H1 (cell line): ENCODE measurements around the gene VAMP2. TPM values are rescaled to one million over a fixed set of nuclear protein-coding genes. Genes with fewer than 3 reads are reported as not detected.

Experiments used
- CTCF ChIA-PET: fragments of 300-600 bp; sonication (Branson Sonifier 250); formaldehyde crosslinking; loops from one replicate; lab custom pipeline; 2021; ENCODE audit not compliant: partially characterized antibody; lab: Charles Lee
- POLR2A ChIA-PET: fragments of 300-600 bp; sonication (Branson Sonifier 250); formaldehyde crosslinking; loops from one replicate; lab custom pipeline; 2021; ENCODE audit warnings: inconsistent platforms; ENCODE audit not compliant: partially characterized antibody; lab: Charles Lee
- DNase-seq, 2 experiments: peaks; one replicate each; pipeline versions ENCODE4 v3.0.0 to v3.0.0-alpha.2; 2010 to 2022; ENCODE audit warnings: low spot score in 2 of 2, low read depth in 1 of 2, mixed read lengths in 1 of 2
- FAIRE-seq: peaks from 2 replicates; lab custom pipeline; 2011; peaks lifted over from hg19 to GRCh38; lab: Jason Lieb, UNC
- H2AFZ ChIP-seq: 2 replicates; pipeline ENCODE4 v1.8.1; 2012; ENCODE audit warnings: low read length, inconsistent platforms
- H2AK5ac ChIP-seq: 2 replicates; pipeline ENCODE4 v1.6.1; 2013; ENCODE audit warnings: low read depth, low read length
- H2BK120ac ChIP-seq: replicated peaks from 2 replicates; pipeline ENCODE3; 2013; ENCODE audit warnings: low read depth, low read length, inconsistent platforms
- H2BK12ac ChIP-seq: 2 replicates; pipeline ENCODE4 v1.6.1; 2013; ENCODE audit warnings: low read depth, low read length
- H2BK15ac ChIP-seq: 2 replicates; pipeline ENCODE4 v1.6.1; 2013; ENCODE audit warnings: low read length
- H2BK20ac ChIP-seq: 2 replicates; pipeline ENCODE4 v1.6.1; 2013; ENCODE audit warnings: low read length
- H2BK5ac ChIP-seq: 2 replicates; pipeline ENCODE4 v1.6.1; 2013; ENCODE audit warnings: low read depth, low read length
- H3K14ac ChIP-seq: 2 replicates; pipeline ENCODE4 v1.6.1; 2013; ENCODE audit warnings: inconsistent platforms; ENCODE audit not compliant: insufficient read length
- H3K18ac ChIP-seq: 2 replicates; pipeline ENCODE4 v1.6.1; 2013; ENCODE audit warnings: low read length; ENCODE audit errors: extremely low read depth
- H3K23ac ChIP-seq: 2 replicates; pipeline ENCODE4 v1.6.1; 2013; ENCODE audit warnings: inconsistent platforms; ENCODE audit not compliant: insufficient read length
- H3K23me2 ChIP-seq: 2 replicates; pipeline ENCODE4 v1.6.1; 2013; ENCODE audit warnings: low read depth, low read length
- H3K27ac ChIP-seq: 2 replicates; pipeline ENCODE4 v1.6.1; 2011; ENCODE audit warnings: low read depth, low read length, inconsistent platforms
- H3K27me3 ChIP-seq, 4 experiments: replicated peaks in 1 of 4; 1 replicate in 1 of 4; 2 replicates in 3 of 4; pipeline versions ENCODE4 v1.6.1 to v1.8.1; 2011 to 2013; ENCODE audit warnings: low read length in 3 of 4, mild to moderate bottlenecking in 3 of 4, inconsistent platforms in 2 of 4, mixed read lengths in 2 of 4, moderate library complexity in 1 of 4; ENCODE audit not compliant: control insufficient read depth in 3 of 4, insufficient read depth in 3 of 4; ENCODE audit errors: extremely low read depth in 1 of 4
- H3K36me3 ChIP-seq, 4 experiments: 2 replicates each; pipeline versions ENCODE4 v1.6.1 to v1.8.1; 2011 to 2013; ENCODE audit warnings: mild to moderate bottlenecking in 4 of 4, low read length in 3 of 4, moderate library complexity in 2 of 4, control low read depth in 1 of 4, inconsistent platforms in 1 of 4; ENCODE audit not compliant: insufficient read depth in 4 of 4, control insufficient read depth in 2 of 4
- H3K4ac ChIP-seq: replicated peaks from 2 replicates; pipeline ENCODE3; 2013; ENCODE audit warnings: low read length, low read depth, mixed read lengths, inconsistent platforms; ENCODE audit not compliant: insufficient read length
- H3K4me1 ChIP-seq, 4 experiments: replicated peaks in 1 of 4; 1 replicate in 1 of 4; 2 replicates in 3 of 4; pipeline versions ENCODE4 v1.6.1 to v1.8.1; 2011 to 2013; ENCODE audit warnings: low read length in 3 of 4, inconsistent platforms in 2 of 4, mixed read lengths in 1 of 4; ENCODE audit not compliant: insufficient read depth in 4 of 4, control insufficient read depth in 3 of 4
- H3K4me2 ChIP-seq, 2 experiments: 2 replicates each; pipeline versions ENCODE4 v1.6.1 to v1.8.1; 2011 to 2013; ENCODE audit warnings: low read depth in 2 of 2, low read length in 2 of 2, control low read depth in 1 of 2, inconsistent platforms in 1 of 2, mild to moderate bottlenecking in 1 of 2; ENCODE audit not compliant: insufficient read depth in 1 of 2
- H3K4me3 ChIP-seq, 4 experiments: fragments of 200-600, 300-600 bp in 1 of 4; sonication (generic), shearing (Covaris generic), sonication (Bioruptor Twin) in 1 of 4; 2 replicates each; pipeline versions ENCODE4 v1.5.1 to v1.8.1; 2011 to 2016; ENCODE audit warnings: low read length in 4 of 4, low read depth in 3 of 4, control low read depth in 2 of 4, inconsistent platforms in 2 of 4, mild to moderate bottlenecking in 2 of 4, mixed read lengths in 1 of 4, moderate library complexity in 1 of 4; ENCODE audit not compliant: insufficient read depth in 2 of 4; ENCODE audit errors: extremely low read depth in 1 of 4
- H3K56ac ChIP-seq: replicated peaks from 2 replicates; pipeline ENCODE3; 2013; ENCODE audit warnings: low read depth, mild to moderate bottlenecking, mixed read lengths, low read length, inconsistent platforms; ENCODE audit not compliant: insufficient read length
- H3K79me1 ChIP-seq: 2 replicates; pipeline ENCODE4 v1.6.1; 2013; ENCODE audit warnings: low read depth, low read length, control low read depth
- H3K79me2 ChIP-seq, 2 experiments: 2 replicates each; pipeline versions ENCODE4 v1.6.1 to v1.8.1; 2012 to 2013; ENCODE audit warnings: low read length in 2 of 2, mild to moderate bottlenecking in 2 of 2, inconsistent platforms in 1 of 2; ENCODE audit not compliant: insufficient read depth in 2 of 2, control insufficient read depth in 1 of 2
- H3K9ac ChIP-seq, 4 experiments: replicated peaks in 1 of 4; 1 replicate in 1 of 4; 2 replicates in 3 of 4; pipeline versions ENCODE4 v1.6.1 to v1.8.1; 2011 to 2013; ENCODE audit warnings: low read depth in 3 of 4, low read length in 3 of 4, control low read depth in 2 of 4, mild to moderate bottlenecking in 2 of 4, moderate library complexity in 2 of 4, inconsistent platforms in 1 of 4; ENCODE audit errors: extremely low read depth in 1 of 4
- H3K9me3 ChIP-seq, 2 experiments: 2 replicates each; pipeline versions ENCODE4 v1.6.1 to v1.8.1; 2012 to 2013; ENCODE audit warnings: mild to moderate bottlenecking in 2 of 2, moderate library complexity in 2 of 2, control low read depth in 1 of 2, inconsistent platforms in 1 of 2, low read depth in 1 of 2, low read length in 1 of 2, mixed read lengths in 1 of 2; ENCODE audit not compliant: insufficient read depth in 2 of 2
- H4K20me1 ChIP-seq, 2 experiments: replicated peaks in 1 of 2; 2 replicates each; pipeline versions ENCODE3 to v1.8.1; 2011 to 2013; ENCODE audit warnings: inconsistent platforms in 2 of 2, low read length in 2 of 2, mild to moderate bottlenecking in 1 of 2; ENCODE audit not compliant: insufficient read depth in 2 of 2, control insufficient read depth in 1 of 2
- H4K5ac ChIP-seq: 2 replicates; pipeline ENCODE4 v1.6.1; 2013; ENCODE audit warnings: low read length, low read depth, mixed read lengths, inconsistent platforms; ENCODE audit not compliant: insufficient read length
- H4K8ac ChIP-seq: 2 replicates; pipeline ENCODE4 v1.8.0; 2013; ENCODE audit warnings: mild to moderate bottlenecking, moderate library complexity, low read length, inconsistent platforms; ENCODE audit not compliant: insufficient read depth; ENCODE audit errors: extremely low read depth
- H4K91ac ChIP-seq: replicated peaks from 2 replicates; pipeline ENCODE3; 2013; ENCODE audit warnings: low read length, mixed read lengths, inconsistent platforms; ENCODE audit not compliant: insufficient read length
- CHD2 ChIP-seq: IDR thresholded peaks from 2 replicates; pipeline ENCODE4 v1.6.1; 2012; ENCODE audit warnings: low read length, improper control_type of control experiment
- EP300 ChIP-seq, 2 experiments: IDR thresholded peaks; 1 replicate in 1 of 2; 2 replicates in 1 of 2; pipeline ENCODE4 v1.6.1; 2011 to 2012; ENCODE audit warnings: low read depth in 2 of 2, low read length in 2 of 2, mild to moderate bottlenecking in 2 of 2, borderline replicate concordance in 1 of 2, inconsistent platforms in 1 of 2, moderate library complexity in 1 of 2
- KDM4A ChIP-seq: IDR thresholded peaks from one replicate; pipeline ENCODE4 v1.7.1; 2012; ENCODE audit warnings: low read depth, mild to moderate bottlenecking, moderate library complexity, low read length, inconsistent platforms; ENCODE audit not compliant: severe bottlenecking
- KDM5A ChIP-seq: fragments of 200-600 bp; IDR thresholded peaks from 2 replicates; pipeline ENCODE4 v1.7.1; 2012; ENCODE audit warnings: mild to moderate bottlenecking, low read length, inconsistent platforms, mixed read lengths
- SRF ChIP-seq: IDR thresholded peaks from 2 replicates; pipeline ENCODE4 v1.6.1; 2011; ENCODE audit warnings: mild to moderate bottlenecking, low read depth, low read length, moderate library complexity
- ZNF274 ChIP-seq: IDR thresholded peaks from 2 replicates; pipeline ENCODE4 v1.7.0; 2012; ENCODE audit warnings: low read length, borderline replicate concordance; ENCODE audit errors: extremely low read depth
- WGBS, 2 experiments: shearing (Covaris generic) in 1 of 2; methylation state at CpG; one replicate each; pipeline versions ENCODE4 v1.1.6 to v1.1.7; 2013 to 2015; ENCODE audit warnings: low lambda C conversion rate in 2 of 2, mixed read lengths in 2 of 2, inconsistent platforms in 1 of 2, low coverage in 1 of 2, missing lambda C conversion rate in 1 of 2; ENCODE audit not compliant: insufficient replicate concordance in 2 of 2, insufficient coverage in 1 of 2, insufficient read length in 1 of 2; ENCODE audit errors: extremely low coverage in 1 of 2, missing lambda C conversion rate in 1 of 2; 5-methylcytosine and 5-hydroxymethylcytosine counted together
- polyA plus RNA-seq, 7 experiments: library from polyadenylated mRNA; depleted of rRNA in 3 of 7; stranded (reverse) in 5 of 7; unstranded in 2 of 7; fragments of >200 nt in 5 of 7; fragments of 200-250 nt in 2 of 7; gene quantifications; 1 replicate in 5 of 7; 2 replicates in 1 of 7; 4 replicates in 1 of 7; pipeline versions ENCODE4 v1.2.1 to v1.2.3, GENCODE V29; 2011 to 2013; ENCODE audit warnings: missing spikeins in 2 of 7, mixed read lengths in 2 of 7
- total RNA-seq: library from RNA; stranded (reverse); fragmentation: NEBNext Ultra II Directional; extraction: Animal tissue kit (Norgen Biotek cat#: 25700); gene quantifications from 2 replicates; pipeline ENCODE4 v1.2.1, GENCODE V29; 2021

The VAMP2 gene
- total and polyA plus RNA-seq, 2 of the 8 experiments (the other 6 are each of a cell fraction or from before 2014, with no cell fraction given): 19.3 to 20.5 TPM

GRCh38 chr17:8148560-8148959 is 14.2 kb downstream of the VAMP2 start:
- no peaks in the 10 kb centered on the region for H3K9me3 ChIP-seq
- H2AK5ac ChIP-seq: no peak overlapping the region
- H3K4ac ChIP-seq: no peak overlapping the region
- peaks cover 7% of the 10 kb centered on the region; the same call in 1 of the 2 replicates for H3K79me1 ChIP-seq
- peaks cover 2 to 30% of the 10 kb centered on the region in 2 experiments for H4K20me1 ChIP-seq
- H3K56ac ChIP-seq: no peak overlapping the region
- no peak overlapping the region for H3K4me2 ChIP-seq
- ChIA-PET CTCF (interaction anchor here (2.0 to 14.1 kb wide), 2 partner anchors 9 to 11 kb away, joined by 8 to 133 read pairs; partner anchors contain the start of gene VAMP2), POLR2A (interaction anchor here (3.5 to 6.4 kb wide), 3 partner anchors 7 to 25 kb away, joined by 11 to 62 read pairs (median 33); no protein-coding TSS in a partner anchor)
- H3K23me2 ChIP-seq: peaks cover 11% of the 10 kb centered on the region
- H4K91ac ChIP-seq: no peak overlapping the region
- peaks cover 5 to 12% (median 8%) of the 10 kb centered on the region in 4 experiments; a peak in 6 of 7 replicates for H3K4me1 ChIP-seq
- H3K23ac ChIP-seq: no peak overlapping the region
- H3K79me2 ChIP-seq: peaks cover 0 to 5% of the 10 kb centered on the region in 2 experiments; a peak in 1 of 4 replicates
- H2BK15ac ChIP-seq: no peak overlapping the region
- no peak overlapping the region for H3K18ac ChIP-seq
- TF ChIP-seq KDM4A (no peak), EP300 (IDR thresholded peaks at IDR 0.05; ENCODE audit: borderline replicate concordance in 1 of 2, low read depth in 2 of 2, low read length in 2 of 2) (no peak), ZNF274 (no peak), SRF (no peak), KDM5A (no peak), CHD2 (no peak)
- TF ChIP-seq, all 59 proteins: peak for 0
- peaks cover 13 to 48% (median 32%) of the 10 kb centered on the region in 4 experiments; a peak in 7 of 8 replicates for H3K36me3 ChIP-seq
- no peak overlapping the region for H2BK120ac ChIP-seq
- DNase-seq (no peak), FAIRE-seq (no peak)
- H3K9ac ChIP-seq: no peak overlapping the region
- no peak overlapping the region for H2BK12ac ChIP-seq
- H4K5ac ChIP-seq: no peak overlapping the region
- no peak overlapping the region for H2BK20ac ChIP-seq
- H3K27me3 ChIP-seq: no peaks in the 10 kb centered on the region
- 93% methylated on average over 12 of the region's 13 CpGs; no CpG with 5 or more reads in 1 of the 2 experiments for WGBS, 2 experiments
- H3K27ac ChIP-seq: no peak overlapping the region
- H2AFZ ChIP-seq: no peak overlapping the region
- no peak overlapping the region for H2BK5ac ChIP-seq
- no peak overlapping the region for H3K14ac ChIP-seq
- H3K4me3 ChIP-seq: no peak overlapping the region
- no peak overlapping the region; the same call in 1 of the 2 replicates for H4K8ac ChIP-seq
